ENCODE results near the gene SERTAD1. TPM values are rescaled to one million over a fixed set of nuclear protein-coding genes. Genes with fewer than 3 reads are reported as not detected.

The SERTAD1 gene
- polyA plus RNA-seq, 1 of the 3 experiments (the other 2 are of a cell fraction) = 10.4 TPM

- 75% methylated on average over 8 of the region's 13 CpGs for WGBS (ENCODE audit: low lambda C conversion rate)
- Histone ChIP-seq H3K79me2 (ENCODE audit: insufficient read depth) (no peaks in the 10 kb centered on the region), H3K27ac (ENCODE audit: low read depth in 2 of 2, low read length in 1 of 2) (no peak overlapping the region), H4K20me1 (ENCODE audit: insufficient read depth) (no peaks in the 10 kb centered on the region), H3F3A (replicated peaks; ENCODE audit: insufficient read depth) (no peaks in the 10 kb centered on the region), H3K4me3 (ENCODE audit: low read depth in 2 of 2, low read length in 1 of 2) (no peak overlapping the region), H3K27me3 (ENCODE audit: insufficient read depth) (no peaks in the 10 kb centered on the region), H3K9ac (no peak overlapping the region), H3K9me2 (no peaks in the 10 kb centered on the region), H2AFZ (ENCODE audit: low read depth) (no peak overlapping the region), H3K36me3 (replicated peaks in 1 of 2; ENCODE audit: control insufficient read depth in 1 of 2, insufficient read depth in 2 of 2, low read length in 1 of 2) (no peaks in the 10 kb centered on the region), H3K4me1 (ENCODE audit: control insufficient read depth in 1 of 2, insufficient read depth in 2 of 2, low read depth in 1 of 2, low read length in 1 of 2) (no peaks in the 10 kb centered on the region; a peak in 1 of 4 replicates), H3K9me3 (no peaks in the 10 kb centered on the region), H3K4me2 (no peak overlapping the region)
- TF ChIP-seq MEF2A (IDR thresholded peaks at IDR 0.05; ENCODE audit: borderline replicate concordance, low read depth) (no peak), FOSL2 (IDR thresholded peaks at IDR 0.05; ENCODE audit: borderline replicate concordance, low read depth) (no peak), TCF12 (IDR thresholded peaks at IDR 0.05) (no peak), TAF1 (IDR thresholded peaks at IDR 0.05; ENCODE audit: borderline replicate concordance, low read depth, low read length) (no peak), RFX5 (IDR thresholded peaks at IDR 0.05; ENCODE audit: low read length) (no peak), YY1 (IDR thresholded peaks at IDR 0.05; ENCODE audit: low read depth) (no peak), GABPA (IDR thresholded peaks at IDR 0.05; ENCODE audit: low read depth) (no peak), CHD2 (IDR thresholded peaks at IDR 0.05; ENCODE audit: low read length, partially characterized antibody) (no peak), RCOR1 (IDR thresholded peaks at IDR 0.05; ENCODE audit: low read length) (no peak), USF2 (IDR thresholded peaks at IDR 0.05; ENCODE audit: borderline replicate concordance, low read depth, low read length) (no peak), PBX3 (IDR thresholded peaks at IDR 0.05) (no peak), SIN3A (IDR thresholded peaks at IDR 0.05; ENCODE audit: borderline replicate concordance, low read depth, low read length) (no peak), RXRA (IDR thresholded peaks at IDR 0.05; ENCODE audit: borderline replicate concordance, low read depth) (no peak), NFIC (IDR thresholded peaks at IDR 0.05; ENCODE audit: borderline replicate concordance) (no peak), REST (IDR thresholded peaks at IDR 0.05; ENCODE audit: low read depth, low read length) (no peak)
- ChIA-PET CTCF (interaction anchor here (0.8 to 1.1 kb wide), 2 partner anchors 26 kb away, joined by 3 to 4 read pairs; no protein-coding TSS in a partner anchor), POLR2A (no interaction called here)
- DNase-seq = no peak
These were observed 31.0 kb downstream of the SERTAD1 start for GRCh38 chr19:40394816-40395210.
